ENCODE results near the gene ABCC1.

ABCC1 gene

DNA sequence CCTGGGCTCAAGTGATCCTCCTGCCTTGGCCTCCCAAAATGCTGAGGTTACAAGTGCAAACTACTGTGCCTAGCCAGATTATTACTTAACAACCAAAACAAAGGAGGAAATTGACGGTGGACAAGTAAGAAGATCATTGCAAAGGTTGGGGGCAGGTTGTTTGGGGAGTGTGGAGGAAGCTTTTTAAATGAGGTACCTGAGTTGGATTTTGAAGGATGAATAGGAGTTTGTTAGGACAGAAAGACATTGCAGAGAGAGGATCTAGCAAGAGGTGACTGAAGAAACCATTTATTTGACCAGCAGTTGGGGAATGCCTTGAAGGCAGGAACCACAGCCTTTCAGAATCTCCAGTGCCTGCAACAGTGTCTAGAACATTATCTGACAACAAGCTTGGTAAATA, 51.3 kb downstream of the ABCC1 start:
- DNase-seq = no peak

DNA sequence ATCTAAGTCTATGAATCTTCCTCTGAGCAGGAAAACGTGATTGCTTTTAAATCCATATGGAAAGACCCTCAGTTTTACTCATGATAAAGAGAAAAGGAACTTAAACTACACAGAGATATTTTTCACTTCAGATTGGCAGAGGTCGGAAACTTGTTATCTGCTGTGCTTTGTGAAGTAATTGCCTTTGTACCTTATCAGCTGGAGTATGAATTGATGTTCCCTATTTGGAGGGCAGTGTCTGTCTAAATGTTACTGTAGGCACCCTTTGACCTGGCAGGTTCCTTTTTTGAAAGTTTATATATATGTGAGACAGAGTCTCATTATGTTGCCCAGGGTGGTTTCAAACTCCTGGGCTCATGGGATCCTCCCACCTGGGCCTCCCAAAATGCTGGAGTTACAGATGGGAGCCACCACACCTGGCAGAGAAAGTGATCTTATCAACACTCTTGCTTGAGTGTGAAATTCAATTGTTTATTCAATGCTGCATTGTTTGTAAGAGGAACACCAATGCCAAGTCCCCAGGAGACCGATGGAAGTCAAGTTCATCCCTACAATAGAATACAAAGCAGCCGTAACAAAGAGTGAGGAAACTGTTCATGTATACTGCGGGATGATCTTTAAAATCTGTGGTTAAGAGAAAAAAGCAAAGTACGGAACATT, 52.3 kb downstream of the ABCC1 start:
- DNase-seq = no peak

DNA sequence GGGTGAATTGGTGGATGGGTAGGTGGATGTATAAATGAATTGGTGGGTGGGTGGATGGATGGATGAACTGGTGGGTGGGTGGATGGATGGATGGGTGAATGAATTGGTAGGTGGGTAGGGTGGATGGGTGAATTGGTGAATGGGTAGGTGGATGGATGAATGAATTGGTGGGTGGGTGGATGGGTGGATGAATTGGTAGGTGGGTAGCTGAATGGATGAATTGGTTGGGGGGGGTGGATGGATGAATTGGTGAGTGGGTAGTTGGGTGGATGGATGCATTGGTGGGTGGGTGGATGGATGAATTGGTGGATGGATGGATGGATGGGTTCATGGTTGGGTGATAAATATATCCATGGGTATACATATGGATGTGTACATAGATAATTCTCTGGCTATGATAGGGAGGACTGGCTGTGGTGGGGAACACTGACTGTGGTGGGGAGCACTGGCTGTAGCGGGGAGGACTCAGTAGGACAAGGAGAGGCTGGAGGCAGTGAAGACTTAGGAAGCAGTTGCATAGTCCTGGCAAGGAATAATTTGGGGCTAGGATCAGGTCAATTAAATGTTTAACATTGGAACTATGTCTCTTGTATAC, 54.4 kb downstream of the ABCC1 start:
- DNase-seq = no peak

DNA sequence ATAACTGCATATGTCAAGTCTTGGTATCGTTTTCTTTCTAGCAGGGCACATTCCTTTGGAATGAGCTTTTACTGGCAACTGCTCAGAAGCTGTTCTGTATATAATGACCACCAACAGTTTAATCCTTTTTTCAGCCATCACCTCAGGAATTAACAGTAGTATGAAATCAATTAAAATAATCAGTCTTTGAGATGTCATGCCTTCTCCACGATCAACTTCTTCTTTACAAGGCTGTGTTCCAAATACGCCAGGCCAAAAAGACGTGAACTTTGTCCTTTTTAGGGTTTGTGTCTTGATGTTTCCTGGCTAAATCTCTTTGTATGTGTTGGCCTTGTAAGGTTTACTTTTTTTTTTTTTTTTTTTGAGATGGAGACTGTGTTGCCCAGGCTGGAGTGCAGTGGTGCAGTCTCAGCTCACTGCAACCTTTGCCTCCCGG, 54.9 kb downstream of the ABCC1 start:
- DNase-seq = no peak

DNA sequence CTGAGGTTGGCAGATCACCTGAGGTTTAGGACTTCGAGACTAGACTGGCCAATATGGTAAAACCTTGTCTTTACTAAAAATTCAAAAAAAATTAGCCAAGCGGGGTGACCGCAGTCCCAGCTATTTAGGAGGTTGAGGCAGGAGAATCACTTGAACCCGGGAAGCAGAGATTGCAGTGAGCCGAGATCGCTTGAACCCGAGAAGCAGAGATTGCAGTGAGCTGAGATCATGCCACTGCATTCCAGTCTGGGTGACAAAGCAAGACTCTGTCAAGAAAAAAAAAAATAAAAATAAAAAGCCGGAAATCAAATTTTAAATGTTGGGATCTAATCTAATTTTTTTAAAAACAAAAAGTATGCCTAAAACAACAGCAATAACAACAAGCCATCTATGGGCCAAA, 56.3 kb downstream of the ABCC1 start:
- no peak for DNase-seq

DNA sequence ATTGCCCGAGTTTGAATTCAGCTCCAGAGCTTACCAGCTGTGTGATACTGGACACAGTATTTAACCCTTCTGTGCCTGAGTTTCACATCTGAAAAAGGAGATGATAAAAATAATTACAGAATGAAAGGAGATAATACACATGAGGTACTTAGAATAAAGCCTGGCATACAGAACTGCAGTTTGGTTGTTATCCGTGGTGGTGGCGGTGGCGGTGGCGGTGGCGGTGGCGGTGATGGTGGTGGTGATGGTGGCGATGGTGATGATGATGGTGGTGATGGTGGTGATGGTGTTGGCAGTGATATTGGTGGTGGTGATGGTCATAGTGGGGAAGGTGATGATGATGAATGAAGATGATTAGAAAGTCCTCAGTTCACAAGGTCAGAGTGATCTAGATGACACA, 57.2 kb downstream of the ABCC1 start:
- DNase-seq = no peak

DNA sequence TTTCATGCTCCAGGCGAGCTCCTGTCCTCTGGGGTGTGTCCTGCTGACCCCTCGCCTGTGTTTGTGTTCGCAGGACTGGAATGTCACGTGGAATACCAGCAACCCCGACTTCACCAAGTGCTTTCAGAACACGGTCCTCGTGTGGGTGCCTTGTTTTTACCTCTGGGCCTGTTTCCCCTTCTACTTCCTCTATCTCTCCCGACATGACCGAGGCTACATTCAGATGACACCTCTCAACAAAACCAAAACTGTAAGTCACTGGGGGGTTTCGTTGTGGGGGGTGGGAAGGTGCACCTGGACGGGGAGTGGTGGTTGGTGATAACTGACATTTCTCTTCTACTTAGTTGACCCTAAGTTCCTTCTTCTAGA, 58.3 kb downstream of the ABCC1 start:
- DNase-seq = no peak

DNA sequence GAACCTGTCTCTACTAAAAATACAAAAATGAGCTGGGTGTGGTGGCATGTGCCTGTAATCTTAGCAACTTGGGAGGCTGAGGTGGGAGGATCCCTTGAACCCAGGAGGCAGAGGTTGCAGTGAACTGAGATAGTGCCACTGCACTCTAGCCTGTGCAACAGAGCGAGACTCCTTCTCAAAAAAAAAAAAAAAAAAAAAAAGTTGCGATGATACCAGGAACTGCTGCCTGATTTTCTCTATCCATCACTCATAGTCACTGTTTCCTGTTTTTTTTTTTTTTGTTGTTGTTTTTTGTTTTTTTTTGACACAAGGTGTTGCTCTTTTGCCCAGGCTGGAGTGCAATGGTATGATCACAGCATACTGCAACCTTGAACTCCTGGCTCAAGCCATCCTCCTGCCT, 59.2 kb downstream of the ABCC1 start:
- no peak for DNase-seq

DNA sequence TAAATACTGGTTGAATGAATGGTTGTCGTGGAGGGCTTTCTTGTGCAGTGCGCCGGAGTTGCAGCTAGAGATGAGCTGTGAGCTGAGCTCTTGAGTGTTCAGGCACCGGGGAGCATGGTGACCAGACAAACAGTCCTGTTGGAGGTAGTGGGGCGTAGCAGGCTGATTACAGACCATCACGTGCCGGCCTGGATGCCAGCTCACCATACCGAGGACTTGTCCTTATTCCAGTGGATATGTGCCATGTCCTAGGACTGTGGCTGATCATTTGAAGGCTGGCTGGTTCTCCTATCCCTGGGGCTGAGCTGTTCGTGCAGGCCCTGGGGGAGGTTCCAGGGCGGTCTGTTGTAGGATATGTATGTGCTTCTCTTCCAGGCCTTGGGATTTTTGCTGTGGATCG, 60.0 kb downstream of the ABCC1 start:
- no peak for DNase-seq

DNA sequence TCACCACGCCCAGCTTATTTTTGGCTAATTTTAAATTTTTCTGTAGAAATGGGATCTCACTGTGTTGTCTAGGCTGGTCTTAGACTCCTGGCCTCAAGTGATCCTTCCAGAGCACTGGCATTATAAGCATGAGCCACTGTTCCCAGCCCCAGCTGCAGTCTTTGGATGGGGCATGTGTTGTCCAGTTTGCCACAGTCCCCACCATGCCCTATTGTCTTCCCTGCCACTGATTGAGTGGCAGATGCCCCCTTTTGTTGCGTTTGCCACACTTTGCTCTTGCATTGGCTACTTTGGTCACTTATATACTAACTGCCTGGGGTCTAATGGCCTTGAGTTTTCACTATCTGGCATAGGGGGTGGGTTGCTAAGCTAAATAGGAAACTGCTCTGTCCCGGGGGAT, 60.8 kb downstream of the ABCC1 start:
- no peak for DNase-seq

DNA sequence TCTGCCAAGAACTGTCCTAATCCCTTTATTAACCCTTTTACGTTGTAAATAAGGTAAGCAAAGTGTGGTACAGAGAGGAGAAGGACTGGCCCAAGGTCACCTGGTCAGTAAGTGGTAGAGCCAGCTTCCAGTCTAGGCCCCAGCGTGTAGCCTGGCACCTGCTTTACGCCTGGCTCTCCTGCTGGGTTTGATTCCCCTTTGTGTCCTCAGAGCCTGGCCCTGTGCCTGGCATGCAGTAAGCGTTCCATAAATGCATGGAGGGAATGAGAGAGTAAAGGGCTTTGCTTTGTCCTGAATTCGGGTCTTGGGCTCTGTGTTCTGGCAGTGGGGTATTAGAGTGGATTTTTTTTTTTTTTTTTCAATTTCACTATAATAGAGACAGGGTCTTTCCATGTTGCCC, 62.7 kb downstream of the ABCC1 start:
- DNase-seq = no peak

DNA sequence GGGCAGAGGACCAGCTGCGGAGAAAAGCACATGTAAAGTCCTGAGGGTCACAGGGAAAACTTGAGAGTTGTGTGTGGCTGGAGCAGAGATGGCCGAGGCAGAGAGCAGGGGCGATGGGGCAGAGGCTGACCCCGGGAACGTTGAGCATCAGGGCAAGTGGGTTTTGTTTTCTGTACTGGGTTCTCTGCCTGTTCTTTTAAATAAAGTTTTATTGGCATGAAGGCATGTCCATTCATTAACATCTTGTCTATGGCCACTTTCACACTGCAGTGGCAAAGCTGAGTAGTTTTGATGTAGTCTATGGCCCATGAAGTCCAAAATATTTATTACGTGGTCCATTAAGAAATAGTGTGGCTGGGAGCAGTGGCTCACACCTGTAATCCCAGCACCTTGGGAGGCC, 64.4 kb downstream of the ABCC1 start:
- DNase-seq = no peak

DNA sequence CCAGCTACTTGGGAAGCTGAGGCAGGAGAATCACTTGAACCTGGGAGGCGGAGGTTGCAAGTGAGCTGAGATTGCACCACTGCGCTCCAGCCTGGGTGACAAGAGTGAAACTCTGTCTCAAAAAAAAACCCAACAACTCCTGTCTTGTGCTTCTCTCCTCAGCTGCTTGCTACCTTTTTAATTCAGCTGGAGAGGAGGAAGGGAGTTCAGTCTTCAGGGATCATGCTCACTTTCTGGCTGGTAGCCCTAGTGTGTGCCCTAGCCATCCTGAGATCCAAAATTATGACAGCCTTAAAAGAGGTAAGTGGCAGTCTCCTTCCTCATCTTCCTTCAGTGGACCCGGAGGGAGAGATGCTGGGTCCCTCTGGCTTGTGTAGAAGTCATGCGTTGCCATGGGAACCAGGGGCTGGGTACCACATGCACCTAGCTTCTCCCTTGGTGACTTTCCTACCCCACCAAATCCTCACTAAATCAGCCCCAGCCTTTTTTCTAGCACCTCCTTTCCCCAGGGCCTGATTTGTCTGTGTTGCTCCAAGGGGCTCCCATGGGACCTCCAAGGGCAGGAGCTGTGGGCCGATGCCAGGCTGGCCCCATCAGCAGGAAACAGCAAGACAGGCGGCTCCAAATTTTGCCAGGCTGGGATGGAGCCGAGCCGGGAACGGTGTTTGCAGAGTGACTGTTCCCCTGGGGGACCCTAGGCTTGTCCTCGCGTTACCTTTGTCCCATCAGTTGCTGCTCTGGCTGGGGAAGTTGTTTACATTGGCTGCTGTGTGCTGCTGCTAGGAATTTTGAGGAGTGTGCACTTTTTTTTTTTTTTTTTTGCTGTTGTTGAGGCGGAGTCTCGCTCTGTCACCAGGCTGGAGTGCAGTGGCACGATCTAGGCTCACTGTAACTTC, 65.2 kb downstream of the ABCC1 start:
- DNase-seq = no peak

DNA sequence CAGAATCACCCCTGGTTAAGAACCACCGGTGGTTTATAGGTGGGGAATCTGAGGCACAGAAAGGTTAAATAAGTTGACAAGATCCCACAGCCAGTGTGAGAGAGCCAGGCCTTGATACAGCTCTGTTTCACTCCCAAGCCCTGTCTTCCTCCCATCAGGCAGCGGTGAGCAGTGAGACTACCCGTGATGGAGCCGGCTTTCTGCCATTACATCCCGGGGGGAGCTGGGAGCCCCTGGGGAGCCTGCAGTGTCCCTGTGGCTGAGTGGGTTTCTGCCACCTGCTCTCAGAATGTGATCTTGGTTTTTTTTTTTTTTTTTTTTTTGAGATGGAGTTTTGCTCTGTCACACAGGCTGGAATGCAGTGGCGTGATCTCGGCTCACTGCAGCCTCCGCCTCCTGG, 66.4 kb downstream of the ABCC1 start:
- DNase-seq = no peak

DNA sequence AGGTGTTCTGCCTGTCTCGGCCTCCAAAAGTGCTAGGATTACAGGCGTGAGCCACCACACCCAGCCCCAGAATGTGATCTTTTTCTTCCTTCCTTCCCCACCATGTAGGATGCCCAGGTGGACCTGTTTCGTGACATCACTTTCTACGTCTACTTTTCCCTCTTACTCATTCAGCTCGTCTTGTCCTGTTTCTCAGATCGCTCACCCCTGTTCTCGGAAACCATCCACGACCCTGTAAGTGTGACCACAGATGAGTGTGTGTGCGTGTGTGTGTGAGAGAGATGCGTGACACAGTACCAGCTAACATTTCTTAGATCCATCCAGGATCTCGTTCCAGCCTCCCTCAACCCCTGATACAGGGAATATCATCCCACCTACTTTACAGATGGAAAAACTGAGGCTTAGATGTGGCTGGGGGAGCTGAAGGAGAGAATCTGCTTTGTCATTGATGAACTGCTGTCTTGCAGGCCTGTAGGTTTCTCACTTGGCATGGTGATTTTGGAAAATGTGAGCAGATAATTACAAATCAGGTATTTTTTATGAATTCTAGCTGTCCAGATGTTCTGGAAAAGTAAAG, 67.1 kb downstream of the ABCC1 start:
- DNase-seq = no peak

DNA sequence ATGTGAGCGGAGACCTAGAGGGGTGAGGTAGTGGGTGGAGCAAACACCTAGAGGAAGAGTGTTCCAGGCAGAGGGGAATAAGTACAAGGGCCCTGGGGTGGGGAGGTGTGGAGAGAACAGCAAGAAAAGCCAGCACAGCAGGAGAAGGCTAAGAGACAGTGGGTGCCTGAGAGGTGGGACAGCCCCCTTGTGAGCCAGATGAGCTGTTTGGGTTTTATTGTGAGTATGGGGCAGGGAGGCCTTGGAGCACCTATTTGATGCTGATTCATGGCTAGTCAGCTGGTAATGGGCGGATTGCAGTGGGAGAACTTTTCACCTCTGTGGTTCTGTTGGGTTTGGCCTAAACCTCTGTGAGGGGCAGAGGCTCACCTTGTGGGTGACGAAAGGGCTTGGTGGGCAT, 68.4 kb downstream of the ABCC1 start:
- no peak for DNase-seq

DNA sequence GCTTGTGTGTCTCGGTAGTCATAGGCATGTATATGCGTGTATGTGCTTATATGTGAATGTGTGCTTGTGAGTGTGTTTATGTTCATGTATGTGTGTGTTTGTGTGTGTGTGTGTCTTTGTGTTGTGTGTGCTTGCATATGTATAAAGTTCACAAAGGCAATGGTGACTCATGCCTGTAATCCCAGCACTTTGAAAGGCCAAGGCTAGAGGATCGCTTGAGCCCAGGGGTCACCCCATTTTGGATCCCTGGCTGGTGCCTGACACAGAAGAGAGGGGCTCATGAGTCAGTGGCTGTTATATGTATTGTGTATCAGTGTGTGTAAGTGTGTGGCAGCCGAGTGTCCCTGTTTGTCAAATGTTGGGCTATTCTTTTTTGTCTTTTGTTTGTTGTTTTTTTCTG, 69.3 kb downstream of the ABCC1 start:
- no peak for DNase-seq

DNA sequence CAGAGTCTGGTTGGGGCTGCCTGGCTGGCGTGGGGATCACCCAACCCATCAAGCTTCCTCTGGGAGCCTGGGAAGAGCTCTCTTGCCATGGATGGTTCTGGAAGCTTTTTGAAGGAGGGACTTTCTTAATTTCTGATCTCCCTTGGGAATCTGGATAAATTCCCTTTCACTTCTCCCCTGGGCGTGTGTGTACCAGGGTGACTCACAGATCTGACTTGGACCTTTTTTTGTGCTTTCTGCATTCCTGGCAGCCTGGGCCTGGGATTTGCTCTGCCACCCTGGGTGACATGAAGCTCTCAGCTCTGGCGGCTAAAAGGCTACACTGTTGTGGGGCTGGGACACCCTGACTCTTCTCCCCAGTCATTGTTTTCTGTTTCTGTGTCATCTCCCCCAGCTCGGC, 70.1 kb downstream of the ABCC1 start:
- no peak for DNase-seq

DNA sequence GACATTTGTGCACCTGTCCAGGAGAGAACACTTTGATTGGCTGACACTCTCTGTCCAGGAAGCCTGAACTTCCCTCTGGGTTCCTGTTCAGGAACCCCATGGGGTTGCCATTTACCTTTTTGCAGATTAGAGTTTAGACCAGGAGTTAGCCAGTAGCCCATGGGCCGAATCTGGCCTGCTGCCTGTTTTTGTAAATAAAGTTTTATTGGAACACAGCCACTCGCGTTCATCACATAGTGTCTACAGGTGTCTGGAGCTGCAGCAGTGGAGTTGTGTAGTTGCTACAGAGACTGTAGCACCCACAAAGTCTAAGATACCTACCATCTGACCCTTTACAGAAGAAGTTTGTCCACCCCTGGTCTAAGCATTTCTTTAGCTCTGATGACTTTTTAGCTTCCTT, 70.9 kb downstream of the ABCC1 start:
- no peak for DNase-seq

DNA sequence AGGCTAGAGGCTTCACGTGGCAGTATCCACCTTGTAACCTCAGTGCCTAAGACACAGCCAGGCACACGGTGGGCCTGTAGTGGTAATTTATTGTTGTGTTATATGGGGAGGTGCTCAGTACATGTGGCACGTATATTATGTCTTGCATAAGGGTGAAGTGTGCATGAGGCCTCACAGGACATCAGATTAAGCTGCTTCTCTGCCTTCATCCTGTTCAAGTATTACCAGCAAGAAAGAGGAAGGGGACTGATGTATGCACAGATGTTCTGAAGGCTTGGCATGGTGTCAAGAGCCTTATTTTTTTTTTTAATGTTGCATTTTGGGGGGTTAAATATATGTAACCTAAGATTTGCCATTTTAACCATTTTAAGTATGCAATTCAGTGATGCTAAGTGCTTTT, 71.6 kb downstream of the ABCC1 start:
- no peak for DNase-seq

DNA sequence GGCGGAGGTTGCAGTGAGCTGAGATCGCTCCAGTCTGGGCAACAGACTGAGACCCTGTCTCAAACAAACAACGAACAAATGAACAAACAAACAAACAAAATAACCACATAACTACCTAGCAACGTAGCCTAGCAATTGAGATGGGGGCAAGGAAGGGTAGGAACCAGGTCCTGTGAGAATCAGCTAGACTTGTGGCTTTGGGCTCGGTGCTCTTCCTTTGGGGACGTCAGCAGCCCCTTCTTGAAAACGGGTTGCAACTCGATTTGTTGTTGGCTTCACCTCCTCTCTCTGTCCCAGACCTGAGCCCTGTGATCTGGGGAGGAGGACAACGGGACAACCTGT, 72.2 kb downstream of the ABCC1 start:
- DNase-seq = no peak

DNA sequence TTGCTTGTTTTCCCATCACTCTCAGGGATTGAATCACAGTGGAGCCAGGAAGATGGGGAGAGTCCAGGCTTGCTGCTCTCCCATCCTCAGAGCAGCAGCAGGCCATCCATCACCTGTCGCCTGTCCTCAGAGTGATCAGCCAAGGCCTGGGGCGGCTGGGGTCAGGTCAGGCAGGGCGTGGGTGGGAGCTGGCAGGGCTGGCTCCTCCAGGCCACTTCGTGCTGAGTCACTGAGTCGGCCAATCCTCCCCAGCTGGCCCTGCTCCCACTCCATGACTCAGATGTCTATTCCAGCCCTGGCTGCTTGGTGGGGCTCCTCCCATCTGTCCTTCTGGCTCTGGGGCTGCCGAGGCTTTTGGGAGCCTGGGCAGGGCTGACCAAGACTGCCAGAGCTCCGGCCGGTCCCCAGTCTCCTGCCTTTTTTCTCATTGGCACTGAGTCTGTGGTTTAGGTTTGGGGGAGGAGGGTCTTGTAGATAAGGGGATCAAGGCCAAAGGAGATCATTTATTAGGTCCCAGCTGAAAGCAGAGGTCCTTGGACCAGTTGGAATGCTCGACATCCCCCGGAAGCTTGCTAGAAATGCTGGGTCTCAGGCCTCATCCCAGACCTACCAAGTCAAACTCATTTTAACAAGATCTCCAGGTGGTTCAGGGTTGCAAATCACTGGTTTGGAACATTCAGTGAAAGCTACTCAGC, 72.7 kb downstream of the ABCC1 start:
- DNase-seq = peak; percentile 93

DNA sequence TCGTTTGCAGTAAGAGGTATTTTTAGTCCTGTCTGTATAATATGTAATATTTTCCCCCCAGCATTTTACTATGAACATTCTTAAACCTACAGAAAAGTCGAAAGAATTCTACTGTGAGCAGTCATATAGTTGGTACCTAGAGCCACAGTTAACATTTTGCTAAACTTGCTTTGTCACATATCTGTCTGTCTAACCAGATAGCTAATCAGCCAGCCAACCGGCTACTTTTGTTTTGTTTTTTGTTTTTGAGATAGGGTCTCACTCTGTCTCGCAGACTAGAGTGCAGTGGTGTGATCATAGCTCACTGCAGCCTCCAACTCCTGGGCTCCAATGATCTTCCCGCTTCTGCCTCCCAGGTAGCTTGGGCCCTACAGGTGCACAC, 73.3 kb downstream of the ABCC1 start:
- no peak for DNase-seq
